GM19467 (cell line): ENCODE results near the gene STK11.
A peak's percentile ranks its signal among the peaks of the same experiment; 100 is the strongest.
"Not testable (repeated sequence)": the region's sequence is repeated elsewhere in the genome, so short reads cannot be mapped to it uniquely, and the experiment has no call there.

Experiments
- ATAC-seq: cut with Tn5 transposase; IDR thresholded peaks from one replicate; pipeline ENCODE4 v1.9.1; 2021; ENCODE audit warnings: mild to moderate bottlenecking, moderate library complexity; ENCODE audit not compliant: unreplicated experiment

Gene STK11

DNA sequence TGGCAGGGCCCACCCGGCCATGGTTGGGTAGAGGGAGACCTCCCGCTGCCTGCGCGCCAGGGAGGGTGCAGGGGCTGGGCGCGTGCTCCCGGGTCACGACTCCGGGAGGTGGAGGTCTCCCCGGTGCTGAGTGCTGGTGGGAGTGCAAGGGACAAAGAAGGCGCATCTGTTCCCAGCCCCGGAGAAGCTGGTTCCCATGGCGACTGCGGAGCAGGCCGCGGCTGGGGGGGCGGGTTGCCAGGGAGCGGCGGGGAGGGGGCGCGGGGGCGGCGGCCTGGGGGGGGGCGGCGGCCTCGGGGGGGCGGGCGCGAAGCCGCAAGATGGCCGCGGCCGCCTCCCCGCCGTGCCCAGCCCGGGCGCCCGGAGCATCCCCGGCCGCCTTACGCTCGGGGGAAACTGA is 31.0 kb downstream of the STK11 start:
- ATAC-seq: no peak

DNA sequence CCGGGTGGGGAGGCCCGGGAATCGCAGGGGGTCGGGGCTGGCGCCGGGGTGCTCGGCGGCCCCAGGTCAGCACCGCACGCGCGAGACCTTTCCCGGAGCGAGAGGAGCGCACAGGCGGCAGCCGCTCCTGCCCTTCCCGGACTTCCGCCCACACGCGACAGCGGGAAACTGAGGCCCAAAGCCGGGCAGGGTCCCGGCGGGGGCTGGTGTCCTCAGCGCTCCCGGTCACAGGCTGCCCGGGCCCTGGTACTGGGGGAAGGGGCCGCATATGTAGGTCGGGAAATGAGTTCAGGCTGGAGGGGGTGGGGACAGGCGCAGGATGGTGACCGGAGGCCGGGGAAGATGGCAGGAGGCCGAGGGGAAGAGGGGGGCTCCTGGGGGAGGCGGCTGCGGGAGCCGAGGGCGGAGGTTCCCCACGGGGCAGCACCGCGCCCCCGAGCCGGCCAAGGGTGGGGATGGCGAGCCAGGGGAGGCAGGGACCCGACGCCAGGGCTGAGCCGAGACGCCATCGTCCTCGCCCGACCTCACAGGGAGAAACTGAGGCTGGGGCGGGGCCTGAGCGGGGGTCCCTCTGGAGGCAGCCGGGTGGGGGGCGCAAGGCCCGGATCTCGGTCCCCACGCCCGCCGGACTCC is 31.6 kb downstream of the STK11 start:
- ATAC-seq: no peak

DNA sequence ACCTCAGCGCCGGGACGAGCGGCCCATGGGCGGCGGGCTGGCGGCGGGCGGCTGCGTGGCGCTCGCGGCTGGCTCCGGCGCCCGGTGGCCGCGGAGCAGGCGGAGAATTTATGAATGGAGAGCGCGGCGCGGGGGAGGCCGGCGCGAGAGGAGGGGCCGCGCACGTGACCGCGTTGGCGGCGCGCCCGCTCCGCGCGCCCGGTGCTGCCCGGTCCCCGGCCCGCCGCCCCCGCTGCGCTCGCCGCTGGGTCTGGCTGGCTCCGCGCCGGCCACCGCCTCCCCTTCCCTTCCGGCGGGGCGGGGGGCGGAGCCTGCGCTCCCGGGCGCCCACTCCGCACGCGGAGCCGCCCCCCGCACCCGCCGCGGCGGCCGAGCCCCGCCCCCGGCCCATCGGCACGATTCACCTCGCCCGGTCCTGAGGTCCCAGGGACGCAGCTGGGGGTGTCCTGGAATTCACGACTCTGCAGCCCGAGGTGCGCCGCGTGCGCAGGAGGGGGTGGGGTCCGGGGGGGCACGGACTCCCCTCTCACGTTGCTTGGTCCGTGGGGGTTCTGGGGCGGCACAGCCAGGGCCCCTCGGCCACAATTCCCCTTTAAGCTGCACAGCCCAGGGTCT is 32.3 kb downstream of the STK11 start, which contains the start of gene CBARP:
CBARP (minus strand) TSS at position 252 of the 615 bp plus-strand sequence. CDS start 1,905 bp downstream, outside the sequence.
- no peak for ATAC-seq

DNA sequence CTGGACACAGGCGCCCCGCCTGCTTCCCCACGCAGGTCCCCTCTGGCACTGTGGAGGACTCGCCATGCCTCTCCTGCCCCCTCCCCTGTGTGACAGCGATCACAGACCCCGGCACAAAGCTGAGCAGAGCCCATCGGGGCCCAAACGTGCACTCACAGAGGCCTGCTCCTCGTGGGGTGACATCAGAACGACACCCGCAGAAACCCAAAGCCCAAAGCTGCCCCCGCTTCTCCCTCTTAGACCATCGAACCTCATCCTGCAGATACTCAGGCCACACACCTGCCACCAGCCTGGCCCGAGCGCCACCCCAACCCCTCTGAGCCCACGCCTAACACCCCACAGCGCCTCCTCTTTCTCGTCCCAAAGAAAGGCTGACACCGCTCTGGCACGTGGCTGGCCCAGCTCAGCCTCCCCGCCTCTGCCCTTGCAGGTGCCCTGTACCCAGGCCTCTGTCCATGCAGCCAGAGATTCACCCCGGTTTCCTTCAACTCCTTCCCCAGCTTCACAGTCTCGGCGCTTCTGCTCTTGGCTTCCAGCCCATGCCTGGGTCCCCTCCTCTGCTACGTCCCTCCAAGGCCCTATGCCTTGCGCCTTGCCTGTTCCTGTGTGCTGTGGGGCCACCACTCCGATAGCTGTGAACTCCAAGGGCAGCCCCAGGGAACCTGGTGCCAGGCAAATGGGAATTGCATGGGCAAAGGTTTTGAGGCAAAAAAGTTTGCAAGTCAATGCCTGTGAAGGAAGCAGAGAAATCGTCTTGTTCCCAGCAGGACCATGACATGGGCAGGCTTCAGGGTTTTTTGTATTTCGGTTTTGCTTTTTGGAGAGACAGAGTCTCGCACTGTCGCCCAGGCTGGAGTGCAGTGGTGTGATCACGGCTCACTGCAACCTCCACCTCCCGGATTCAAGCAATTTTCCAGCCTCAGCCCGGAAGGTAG is 33.1 kb downstream of the STK11 start:
- ATAC-seq: no peak

DNA sequence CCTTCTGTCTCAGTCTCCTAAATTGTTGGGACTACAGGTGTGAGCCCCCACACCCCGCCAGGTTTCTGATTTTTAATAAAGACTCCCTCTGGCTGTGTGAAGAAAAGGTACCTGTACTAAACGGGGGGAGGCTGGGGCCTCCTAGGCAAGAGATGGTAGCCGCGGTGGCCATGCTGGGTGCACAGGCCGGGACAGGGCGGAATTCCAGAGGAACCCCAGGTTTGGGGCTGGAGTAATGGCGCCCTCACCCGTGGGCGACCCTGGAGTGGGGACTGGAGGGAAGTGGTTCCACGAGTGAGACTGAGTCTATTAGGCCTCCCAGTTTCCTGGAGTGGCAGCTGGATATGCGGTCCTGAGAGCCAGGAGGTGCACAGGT is 33.8 kb downstream of the STK11 start:
- ATAC-seq: no peak

DNA sequence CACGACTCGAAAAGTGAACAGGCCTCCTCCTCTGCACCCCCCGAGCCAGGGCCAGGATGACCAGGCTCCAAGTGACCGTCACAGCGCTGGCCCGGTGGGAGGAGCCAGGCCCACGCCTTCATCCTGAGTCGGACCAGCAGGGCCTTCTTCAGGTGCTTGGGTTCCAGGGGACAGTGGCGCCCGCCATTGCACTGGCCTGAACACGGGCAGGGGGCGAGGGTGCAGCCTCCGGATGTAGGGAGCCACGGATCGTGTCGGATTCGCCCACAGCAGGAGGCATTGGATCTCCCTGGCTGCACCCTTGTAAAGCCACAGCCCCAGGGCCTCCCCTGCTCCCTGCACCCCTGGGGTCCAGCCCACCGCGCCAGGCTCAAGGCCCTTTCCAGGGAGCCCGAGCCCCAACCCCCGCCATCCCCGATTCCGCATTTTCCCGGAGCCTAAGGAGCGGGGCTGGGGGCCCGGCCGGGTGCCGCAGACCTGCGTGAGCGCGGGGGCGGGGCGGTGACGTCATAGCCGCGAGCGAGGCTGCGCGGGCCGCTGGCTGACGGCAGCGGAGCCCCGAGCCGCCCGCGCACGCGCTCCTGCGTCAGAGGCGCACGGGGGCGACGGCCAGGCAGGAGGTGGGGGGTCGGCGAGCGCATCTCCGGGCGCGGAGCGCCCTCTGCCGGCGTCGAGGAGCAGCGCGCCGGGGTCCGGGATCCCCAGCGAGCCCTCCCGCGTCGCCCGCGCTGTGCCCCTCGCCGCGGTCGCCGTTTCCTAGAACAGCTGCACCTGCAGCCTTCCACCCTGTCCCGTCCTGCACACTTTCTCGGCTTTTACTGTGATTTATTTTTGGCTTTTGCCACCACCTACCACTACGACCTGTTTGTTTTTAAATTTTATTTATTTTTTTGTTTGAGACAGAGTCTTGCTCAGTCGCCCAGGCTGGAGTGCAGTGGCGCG is 34.5 kb downstream of the STK11 start:
- peak; percentile 26 for ATAC-seq

DNA sequence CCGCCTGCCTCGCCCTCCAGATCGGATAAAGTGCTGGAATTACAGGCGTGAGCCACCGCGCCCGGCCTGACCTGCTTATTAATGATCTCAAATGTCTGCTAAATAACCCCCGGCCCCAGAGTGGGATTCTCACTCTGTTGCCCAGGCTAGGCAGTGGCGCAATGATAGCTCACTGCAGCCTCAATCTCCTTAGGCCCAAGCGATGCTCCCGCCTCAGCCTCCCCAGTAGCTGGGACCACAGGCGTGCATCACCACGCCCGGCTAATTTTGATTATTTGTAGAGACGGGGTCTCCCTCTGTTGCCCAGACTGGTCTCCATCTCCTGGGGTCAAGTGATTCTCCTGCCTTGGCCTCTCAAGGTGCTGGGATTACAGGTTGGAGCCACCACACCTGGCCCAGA is 35.3 kb downstream of the STK11 start:
- ATAC-seq: no peak

DNA sequence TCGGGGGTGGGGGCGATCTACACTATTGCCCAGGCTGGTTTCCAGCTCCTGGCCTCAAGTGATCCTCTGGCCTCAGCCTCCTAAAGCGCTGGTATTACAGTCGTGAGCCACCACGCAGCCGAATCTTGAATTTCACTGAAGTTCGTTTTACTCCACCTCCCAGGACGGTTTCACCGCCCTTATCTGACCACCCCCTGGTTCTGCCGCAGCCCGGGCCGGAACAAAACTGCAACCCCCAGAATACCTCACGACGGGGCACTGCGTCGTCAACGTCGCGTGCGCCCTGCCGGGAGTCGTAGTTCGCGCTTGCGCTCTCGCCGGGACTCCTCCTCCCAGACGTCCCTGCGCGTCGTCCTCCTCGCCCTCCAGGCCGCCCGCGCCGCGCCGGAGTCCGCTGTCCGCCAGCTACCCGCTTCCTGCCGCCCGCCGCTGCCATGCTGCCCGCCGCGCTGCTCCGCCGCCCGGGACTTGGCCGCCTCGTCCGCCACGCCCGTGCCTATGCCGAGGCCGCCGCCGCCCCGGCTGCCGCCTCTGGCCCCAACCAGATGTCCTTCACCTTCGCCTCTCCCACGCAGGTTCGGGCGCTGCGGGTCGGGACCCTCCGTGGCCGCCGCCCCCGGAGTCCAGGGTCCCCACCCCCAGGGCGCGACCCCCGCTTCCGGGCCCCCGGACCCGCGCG is 36.0 kb downstream of the STK11 start, which contains the start of gene ATP5F1D:
ATP5F1D (plus strand) TSS at position 335 of the 679 bp plus-strand sequence; CDS start at position 435, 100 bp downstream.
- peak; percentile 56 for ATAC-seq

DNA sequence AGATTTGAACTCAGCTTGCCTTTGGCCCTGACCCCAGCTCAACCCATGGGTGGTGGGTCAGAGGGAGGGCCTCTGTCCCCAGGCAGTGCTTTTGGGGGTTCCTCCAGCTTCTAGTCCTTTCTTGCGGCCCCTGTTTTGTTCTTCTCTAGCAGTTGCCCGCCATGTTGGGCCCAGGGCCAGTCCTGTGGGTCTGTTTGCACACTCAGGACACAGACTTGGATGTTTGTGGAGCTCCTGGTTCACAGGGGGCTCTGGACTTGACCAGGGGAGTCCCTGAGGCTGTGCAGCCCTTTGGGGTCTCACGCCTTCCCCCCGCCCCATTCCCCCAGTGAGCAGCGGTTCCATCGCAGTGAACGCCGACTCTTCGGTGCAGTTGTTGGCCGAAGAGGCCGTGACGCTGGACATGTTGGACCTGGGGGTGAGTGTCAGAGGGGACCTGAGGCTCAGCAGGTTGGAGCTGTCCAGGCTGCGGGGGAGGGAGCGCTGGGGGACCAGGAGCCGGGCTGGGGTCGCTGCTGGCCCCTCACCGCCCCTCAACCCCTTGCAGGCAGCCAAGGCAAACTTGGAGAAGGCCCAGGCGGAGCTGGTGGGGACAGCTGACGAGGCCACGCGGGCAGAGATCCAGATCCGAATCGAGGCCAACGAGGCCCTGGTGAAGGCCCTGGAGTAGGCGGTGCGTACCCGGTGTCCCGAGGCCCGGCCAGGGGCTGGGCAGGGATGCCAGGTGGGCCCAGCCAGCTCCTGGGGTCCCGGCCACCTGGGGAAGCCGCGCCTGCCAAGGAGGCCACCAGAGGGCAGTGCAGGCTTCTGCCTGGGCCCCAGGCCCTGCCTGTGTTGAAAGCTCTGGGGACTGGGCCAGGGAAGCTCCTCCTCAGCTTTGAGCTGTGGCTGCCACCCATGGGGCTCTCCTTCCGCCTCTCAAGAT is 38.5 kb downstream of the STK11 start:
- ATAC-seq: no peak

DNA sequence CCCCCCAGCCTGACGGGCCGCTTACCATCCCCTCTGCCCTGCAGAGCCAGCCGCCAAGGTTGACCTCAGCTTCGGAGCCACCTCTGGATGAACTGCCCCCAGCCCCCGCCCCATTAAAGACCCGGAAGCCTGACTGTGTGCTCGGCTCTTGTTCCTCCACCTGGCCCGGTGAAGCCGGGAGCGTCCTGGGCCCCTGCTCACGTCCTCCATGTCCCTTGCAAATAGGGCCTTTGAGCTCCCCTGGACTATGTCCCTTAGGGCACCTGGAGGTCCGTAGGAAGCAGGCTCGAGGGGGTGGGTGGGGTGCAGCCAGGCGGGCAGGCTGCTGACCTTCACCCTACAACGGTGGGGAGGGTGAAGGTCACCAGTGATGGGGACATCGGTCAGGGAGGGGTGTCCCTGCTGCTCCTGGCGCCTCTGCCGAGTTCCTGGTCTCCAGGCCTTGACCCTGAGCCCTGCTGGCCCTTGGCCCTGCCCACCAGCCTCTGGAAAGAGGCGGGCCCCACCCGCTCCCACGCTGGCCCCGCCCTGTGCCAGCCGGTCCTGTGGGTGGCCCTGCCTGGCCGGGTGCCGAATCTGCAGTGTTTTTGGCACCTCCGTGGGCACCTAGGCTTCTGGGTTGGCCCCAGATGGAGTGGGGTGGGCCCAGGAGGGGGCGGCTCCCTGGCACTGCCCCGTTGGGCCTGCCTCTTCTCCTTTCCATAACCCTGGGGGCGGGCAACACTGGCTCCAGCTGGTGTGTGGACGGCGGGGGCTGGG is 39.3 kb downstream of the STK11 start:
- no peak for ATAC-seq

DNA sequence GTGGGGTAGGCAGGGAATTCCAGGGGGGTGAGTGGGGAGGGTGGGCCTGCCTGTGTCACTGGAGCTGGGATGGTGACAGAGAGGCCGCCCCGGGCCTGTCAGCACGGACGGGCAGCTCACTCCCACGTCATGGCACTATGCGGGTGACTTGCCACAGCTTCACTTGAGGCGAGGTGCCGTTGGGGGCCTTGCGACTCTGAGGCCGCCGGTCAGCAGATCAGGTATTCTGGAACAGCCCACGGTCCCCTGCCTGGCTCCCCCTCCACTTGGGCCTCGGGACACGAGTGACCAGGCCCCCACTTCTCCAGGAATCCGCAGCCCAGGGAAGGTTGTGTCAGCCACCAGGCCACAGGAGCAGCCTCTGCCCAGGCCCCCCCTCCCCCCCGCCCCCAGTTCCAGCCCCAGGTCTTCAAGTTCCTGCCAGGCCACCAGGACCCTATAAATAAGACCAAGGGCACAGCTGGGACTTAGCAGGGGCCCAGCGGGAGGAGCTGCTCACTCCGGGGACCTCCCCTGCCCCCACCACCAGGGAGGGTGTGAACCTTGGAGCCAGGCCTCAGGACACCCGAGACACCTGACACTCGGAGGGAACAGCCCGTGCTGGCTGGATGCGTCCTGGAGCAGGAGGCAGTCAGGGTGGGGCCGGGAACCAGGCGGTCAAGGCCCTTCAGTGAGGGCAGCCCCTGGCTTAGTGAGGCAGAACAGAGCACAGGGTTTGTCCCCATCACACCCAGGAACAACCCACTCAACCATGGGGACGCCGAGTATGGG is 40.1 kb downstream of the STK11 start:
- no peak for ATAC-seq

DNA sequence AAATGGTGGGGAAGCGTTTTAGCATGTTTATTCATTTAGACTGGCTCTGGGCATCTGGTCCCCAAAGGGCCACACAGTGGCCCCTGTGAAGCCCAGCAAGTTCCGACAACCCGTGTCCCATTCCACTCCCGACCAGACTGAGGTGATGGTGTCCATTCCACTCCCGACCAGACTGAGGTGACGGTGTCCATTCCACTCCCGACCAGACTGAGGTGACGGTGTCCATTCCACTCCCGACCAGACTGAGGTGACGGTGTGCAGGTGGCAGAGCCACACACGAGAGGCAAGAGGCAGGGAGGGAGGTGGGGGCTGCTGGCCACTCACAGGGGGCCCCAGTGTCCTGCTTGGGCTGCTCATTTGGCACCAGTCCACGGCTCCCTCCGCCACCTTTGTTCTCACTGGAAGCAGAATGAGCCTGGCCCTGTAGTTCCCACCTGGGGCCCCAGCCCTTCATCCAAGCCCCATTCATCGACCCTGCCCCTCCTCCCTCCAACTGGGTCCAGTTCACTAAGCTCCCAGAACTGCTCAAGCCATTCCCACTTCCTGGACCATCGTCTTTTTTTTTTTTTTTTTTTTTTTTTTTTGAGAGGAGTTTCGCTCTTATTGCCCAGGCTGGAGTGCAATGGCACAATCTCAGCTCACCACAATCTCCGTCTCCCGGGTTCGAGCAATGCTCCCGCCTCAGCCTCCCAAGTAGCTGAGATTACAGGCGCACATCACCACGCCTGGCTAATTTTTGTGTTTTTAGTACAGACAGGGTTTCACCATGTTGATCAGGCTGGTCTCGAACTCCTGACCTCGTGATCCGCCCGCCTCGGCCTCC is 40.9 kb downstream of the STK11 start:
- ATAC-seq: not testable (repeated sequence)

DNA sequence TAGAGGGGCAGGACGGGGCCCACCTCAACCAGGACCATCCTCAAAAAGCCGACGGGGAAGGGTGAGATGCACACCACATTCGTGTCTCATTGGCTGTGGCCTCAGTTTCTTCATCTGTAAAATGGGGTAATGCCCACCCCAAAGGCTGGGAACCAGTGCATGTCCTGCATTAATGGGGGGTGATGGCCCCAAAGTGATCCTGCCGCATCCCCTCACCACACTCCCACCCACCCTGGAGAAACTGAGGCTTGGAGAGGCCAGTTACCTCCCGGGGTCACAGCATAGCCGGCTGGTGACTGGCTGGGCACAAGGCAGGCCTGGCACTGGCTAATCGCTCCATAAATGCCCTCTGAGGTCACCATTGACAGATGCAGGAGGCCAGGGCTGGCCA is 42.2 kb downstream of the STK11 start:
- ATAC-seq: no peak

DNA sequence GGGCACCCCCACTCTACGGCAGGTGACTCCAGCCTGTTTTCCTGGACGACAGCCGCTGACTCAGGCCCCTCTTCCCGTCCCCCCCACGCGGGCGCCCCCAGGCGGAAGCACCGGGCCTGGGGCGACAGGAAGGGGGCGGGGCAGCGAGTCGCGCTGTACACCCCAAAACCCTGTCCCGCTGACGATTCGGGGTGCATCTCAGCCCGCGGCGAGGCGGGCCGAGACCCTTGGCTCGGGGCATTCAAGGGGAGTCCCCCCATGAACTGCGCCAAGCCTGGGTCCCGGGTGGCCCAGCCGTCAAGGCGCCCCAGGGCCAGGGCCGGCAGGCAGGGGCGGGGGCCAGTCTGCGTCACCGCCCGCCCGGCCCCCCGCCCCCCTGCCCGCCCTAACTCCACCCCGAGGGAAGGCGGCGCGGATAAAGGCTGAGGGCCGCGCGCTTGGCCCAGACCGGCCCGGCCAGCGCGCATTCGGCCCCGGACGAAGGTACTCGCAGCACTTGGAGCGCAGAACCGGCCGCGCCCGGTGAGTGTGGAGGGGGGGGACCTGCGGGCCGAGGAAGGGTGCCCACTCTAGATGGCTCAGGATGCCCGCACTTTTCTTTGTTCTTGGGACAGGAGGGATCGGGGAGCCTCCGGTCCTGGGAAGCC is 42.7 kb downstream of the STK11 start, which contains the start of gene MIDN:
MIDN (plus strand) TSS at position 445 of the 647 bp plus-strand sequence. CDS start 1,714 bp downstream, outside the sequence.
- peak; percentile 20 for ATAC-seq

DNA sequence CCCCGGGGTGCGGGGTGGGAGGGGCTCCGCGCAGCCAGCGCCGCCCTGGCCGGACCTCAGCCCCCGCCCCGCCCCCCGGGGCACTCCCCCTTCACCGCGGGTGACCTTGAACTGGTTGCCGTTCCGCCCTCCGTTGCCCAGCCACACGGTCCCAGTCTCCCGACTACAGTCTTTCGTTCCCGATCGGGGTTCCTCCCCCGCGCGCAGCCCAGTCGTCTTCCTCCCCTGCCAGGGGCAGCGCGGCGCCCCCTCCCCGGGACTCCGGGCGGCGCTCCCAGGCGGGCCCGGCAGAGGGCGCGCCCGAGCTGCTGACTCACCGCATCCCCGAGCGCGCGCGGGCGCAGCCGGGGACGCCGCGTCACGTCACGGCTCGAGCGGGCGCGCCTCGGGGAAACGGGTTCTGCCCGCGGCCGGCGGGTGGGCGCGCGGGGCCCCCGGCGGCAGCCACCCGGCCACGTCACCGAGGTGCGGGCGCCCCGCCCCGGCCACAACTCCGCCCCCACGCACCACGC is 43.3 kb downstream of the STK11 start:
- ATAC-seq: peak; percentile 23
